GM20431 (cell line): ENCODE results near the gene ZRANB2.

Experiments used
- in situ Hi-C: fragments of 300-500 bp; cut with MseI, MboI; formaldehyde crosslinking; loops from one replicate; pipeline ENCODE4 v1.15.0; 2020; ENCODE audit warnings: low sequenced_read_pairs; ENCODE audit not compliant: unreplicated experiment

Gene ZRANB2

GRCh38 chr1:71080739-71081696, at the start of gene ZRANB2:
ZRANB2 (minus strand) TSS chr1:71081035; CDS start chr1:71080995, 40 bp downstream.
- in situ Hi-C loops, result no loop called here

- in situ Hi-C loops, result no loop called here
These were observed 47.2 kb upstream of the ZRANB2 start for GRCh38 chr1:71128060-71128459.

GRCh38 chr1:71118086-71118485, 37.3 kb upstream of the ZRANB2 start:
- in situ Hi-C loops, result no loop called here

- in situ Hi-C loops, result no loop called here
These were observed 35.9 kb upstream of the ZRANB2 start for GRCh38 chr1:71116729-71117128.

- in situ Hi-C loops, result no loop called here
These were observed 26.0 kb upstream of the ZRANB2 start for GRCh38 chr1:71106658-71107322.

GRCh38 chr1:71104417-71104816, 23.6 kb upstream of the ZRANB2 start:
- in situ Hi-C loops, result no loop called here

GRCh38 chr1:71101839-71102376, 21.1 kb upstream of the ZRANB2 start:
- in situ Hi-C loops, result no loop called here

GRCh38 chr1:71097428-71097827, 16.6 kb upstream of the ZRANB2 start:
- in situ Hi-C loops, result no loop called here

- in situ Hi-C loops, result no loop called here
These were observed 14.1 kb upstream of the ZRANB2 start for GRCh38 chr1:71094913-71095312.

- in situ Hi-C loops, result no loop called here
These were observed 13.1 kb upstream of the ZRANB2 start for GRCh38 chr1:71093938-71094337.

- in situ Hi-C loops, result no loop called here
These were observed 8.9 kb upstream of the ZRANB2 start for GRCh38 chr1:71089536-71090270.

- in situ Hi-C loops, result no loop called here
These were observed 7.9 kb upstream of the ZRANB2 start for GRCh38 chr1:71088645-71089287.

- in situ Hi-C loops, result no loop called here
These were observed 6.9 kb upstream of the ZRANB2 start for GRCh38 chr1:71087713-71088112.

- in situ Hi-C loops, result no loop called here
These were observed 6.2 kb upstream of the ZRANB2 start for GRCh38 chr1:71087060-71087459.

GRCh38 chr1:71086331-71086730, 5.5 kb upstream of the ZRANB2 start:
- in situ Hi-C loops, result no loop called here

- in situ Hi-C loops, result no loop called here
These were observed 2.4 kb upstream of the ZRANB2 start for GRCh38 chr1:71083271-71083670.

GRCh38 chr1:71081697-71082080, 854 bp upstream of the ZRANB2 start:
- in situ Hi-C loops, result no loop called here

- in situ Hi-C loops, result no loop called here
These were observed 551 bp downstream of the ZRANB2 start for GRCh38 chr1:71080230-71080738.

GRCh38 chr1:71074681-71075080, 6.2 kb downstream of the ZRANB2 start:
- in situ Hi-C loops, result no loop called here

GRCh38 chr1:71072273-71072672, 8.6 kb downstream of the ZRANB2 start:
- in situ Hi-C loops, result no loop called here
